Naive B cell (primary cell): ENCODE results near the gene GLRX5. TPM values are rescaled to one million over a fixed set of nuclear protein-coding genes. Genes with fewer than 3 reads are reported as not detected.
"Not testable (repeated sequence)": the region's sequence is repeated elsewhere in the genome, so short reads cannot be mapped to it uniquely, and the experiment has no call there.

Experiments
- ATAC-seq, 2 donors: fragments of 150-1000 bp; cut with Tn5 transposase; 2 replicates each; pipeline ENCODE4 v1.10.0; 2021; ENCODE audit warnings: low read depth in 2 of 2, mild to moderate bottlenecking in 2 of 2, moderate library complexity in 2 of 2
- DNase-seq: peaks from one replicate; pipeline ENCODE4 v3.0.0; 2022
- H3K27ac Mint-ChIP-seq, 6 donors: one replicate each; pipeline ENCODE4 v1.8.0; 2020 to 2022; ENCODE audit warnings: mild to moderate bottlenecking in 6 of 6, mixed read lengths in 6 of 6, moderate library complexity in 5 of 6, inconsistent platforms in 2 of 6
- H3K27me3 Mint-ChIP-seq, 3 donors: one replicate each; pipeline ENCODE4 v1.8.0; 2021 to 2022; ENCODE audit warnings: mixed read lengths in 3 of 3, mild to moderate bottlenecking in 1 of 3
- H3K36me3 Mint-ChIP-seq, 2 donors: one replicate each; pipeline ENCODE4 v1.8.0; 2020 to 2022; ENCODE audit warnings: mixed read lengths in 2 of 2, inconsistent platforms in 1 of 2, mild to moderate bottlenecking in 1 of 2
- H3K4me1 Mint-ChIP-seq, 3 donors: one replicate each; pipeline ENCODE4 v1.8.0; 2020 to 2022; ENCODE audit warnings: mixed read lengths in 3 of 3, inconsistent platforms in 1 of 3, mild to moderate bottlenecking in 1 of 3, moderate library complexity in 1 of 3
- H3K4me3 Mint-ChIP-seq, 8 donors: one replicate each; pipeline ENCODE4 v1.8.0; 2020 to 2022; ENCODE audit warnings: mild to moderate bottlenecking in 8 of 8, mixed read lengths in 8 of 8, moderate library complexity in 8 of 8, inconsistent platforms in 2 of 8
- H3K9me3 Mint-ChIP-seq, 7 donors: one replicate each; pipeline ENCODE4 v1.8.0; 2020 to 2022; ENCODE audit warnings: mixed read lengths in 7 of 7, mild to moderate bottlenecking in 5 of 7, inconsistent platforms in 2 of 7, moderate library complexity in 1 of 7
- polyA plus RNA-seq, 6 donors: library from polyadenylated mRNA; unstranded; fragments of 300-500 nt; fragmentation: Illumina TruSeq; gene quantifications; one replicate each; pipeline ENCODE4 v1.2.3, GENCODE V29; 2021; ENCODE audit warnings: low read depth in 6 of 6

The GLRX5 gene
- polyA plus RNA-seq, 6 donors from 2014 or later, result 51.3 to 98.1 (median 62.4) TPM

DNA sequence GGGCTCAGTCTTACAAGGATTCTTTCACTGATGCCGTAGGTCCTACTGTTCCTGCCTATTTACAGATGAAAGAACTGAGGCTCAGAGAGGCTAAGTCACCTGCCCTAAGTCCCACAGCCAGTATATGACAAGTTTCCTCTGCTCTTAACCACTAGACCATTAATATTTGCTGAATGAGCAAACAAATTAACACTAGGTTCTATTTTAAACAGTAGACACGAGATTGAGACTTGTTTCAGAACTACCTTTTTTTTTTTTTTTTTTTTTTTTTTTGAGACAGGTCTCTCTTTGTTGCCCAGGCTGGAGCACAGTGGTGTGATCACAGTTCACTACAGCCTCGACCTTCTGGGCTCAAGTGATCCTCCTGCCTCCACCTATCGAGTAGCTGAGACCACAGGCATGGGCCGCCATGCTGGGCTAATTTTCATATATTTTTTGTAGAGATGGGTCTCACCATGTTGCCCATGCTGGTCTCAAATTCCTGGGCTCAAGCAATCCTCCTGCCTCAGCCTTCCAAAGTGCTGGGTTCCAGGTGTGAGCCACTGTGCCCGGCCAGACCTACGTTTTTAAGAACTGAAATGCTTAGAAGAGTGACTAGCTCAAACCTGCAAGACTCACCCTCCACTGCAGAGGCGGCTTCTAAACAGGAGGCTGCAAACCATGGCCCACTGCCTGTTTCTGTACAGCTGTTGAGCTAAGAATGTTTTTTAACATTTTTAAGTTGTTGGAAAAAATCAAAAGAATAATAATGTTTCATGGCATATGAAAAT is 31.3 kb upstream of the GLRX5 start:
- H3K4me3 Mint-ChIP-seq, result peak overlapping the region in 2 of 8 donors; percentile 36 to 51
- peaks cover 11 to 14% of the 10 kb centered on the region in 2 donors for H3K36me3 Mint-ChIP-seq
- H3K9me3 Mint-ChIP-seq, result no peaks in the 10 kb centered on the region
- no peak for DNase-seq
- H3K4me1 Mint-ChIP-seq, result peaks cover 55 to 85% (median 77%) of the 10 kb centered on the region in 3 donors
- H3K27me3 Mint-ChIP-seq, result no peaks in the 10 kb centered on the region
- ATAC-seq, result no peak
- H3K27ac Mint-ChIP-seq, result peak overlapping the region in 4 of 6 donors; percentile 64 to 83 (median 74)

DNA sequence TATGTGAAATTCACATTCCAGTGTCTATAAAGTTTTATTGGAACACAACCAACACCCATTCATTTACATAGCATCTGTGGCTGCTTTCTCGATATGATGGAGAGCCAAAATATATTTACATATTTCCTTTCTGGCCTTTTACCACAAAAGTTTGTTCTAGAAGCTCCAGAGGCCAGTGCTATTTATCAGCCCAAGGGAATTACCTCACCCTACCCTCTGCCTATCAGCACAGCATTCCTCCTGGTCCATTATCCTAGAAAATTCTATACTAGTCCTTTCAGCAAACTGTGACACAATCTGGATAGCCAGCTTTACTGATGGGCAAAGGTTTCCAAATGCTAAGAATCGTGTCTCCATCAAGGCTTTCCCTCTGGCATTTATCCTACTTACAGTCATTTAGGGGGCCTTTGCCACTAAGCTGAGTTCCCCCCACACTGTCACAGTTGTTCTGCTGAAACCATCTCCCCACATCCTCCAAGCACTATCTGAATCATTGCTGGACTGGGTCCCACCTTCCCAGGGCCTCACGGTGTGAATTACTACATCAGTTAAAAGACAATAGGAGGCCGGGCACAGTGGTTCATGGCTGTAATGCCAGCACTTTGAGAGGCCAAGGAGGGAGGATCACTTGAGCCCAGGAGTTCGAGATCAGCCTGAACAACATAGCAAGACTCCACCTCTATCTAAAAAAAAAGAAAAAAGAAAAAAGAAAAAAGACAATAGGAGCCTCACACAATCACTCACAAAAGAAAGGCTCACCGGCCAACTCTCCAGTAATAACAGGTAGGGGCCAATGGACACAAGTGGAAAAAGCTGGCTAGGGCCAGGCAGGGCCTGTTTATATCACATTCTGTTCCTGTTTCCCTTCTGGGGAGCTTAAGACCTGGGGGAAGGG is 30.5 kb upstream of the GLRX5 start:
- Mint-ChIP-seq H3K27ac (peak overlapping the region; percentile 17 to 78 (median 68)), H3K36me3 (peaks cover 11 to 14% of the 10 kb centered on the region in 2 donors), H3K9me3 (no peaks in the 10 kb centered on the region), H3K4me3 (peak overlapping the region in 6 of 8 donors; percentile 6 to 70 (median 50)), H3K27me3 (no peaks in the 10 kb centered on the region), H3K4me1 (peaks cover 56 to 85% (median 77%) of the 10 kb centered on the region in 3 donors)
- ATAC-seq (no peak), DNase-seq (no peak)

DNA sequence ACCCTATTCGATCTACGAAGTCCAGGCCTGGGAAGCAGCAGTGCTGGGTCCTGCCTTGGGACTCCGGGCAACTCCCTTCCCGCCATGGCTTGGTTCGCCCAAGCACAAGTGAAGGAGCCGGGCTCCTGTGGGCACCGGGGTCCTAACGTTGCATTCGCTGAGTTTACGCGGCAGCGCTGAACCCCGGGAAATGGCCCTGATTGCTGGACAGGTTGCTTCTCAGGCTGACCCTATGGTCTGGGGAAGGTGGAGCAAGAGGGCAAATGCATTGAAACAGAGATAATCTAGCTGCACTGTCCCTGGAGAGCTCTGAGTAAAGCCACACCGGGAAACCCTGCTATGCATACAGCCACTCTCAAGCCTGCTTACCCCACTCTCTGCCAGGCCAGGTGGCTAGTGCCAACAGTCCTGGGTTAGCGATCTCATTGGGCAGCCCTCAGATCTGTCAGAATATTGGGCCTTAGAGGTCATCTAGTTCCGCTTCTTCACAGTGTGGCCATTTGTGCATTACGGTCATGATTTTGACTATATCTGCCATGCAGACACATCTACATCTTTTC is 29.7 kb upstream of the GLRX5 start:
- DNase-seq, result no peak
- Mint-ChIP-seq H3K36me3 (peaks cover 15 to 18% of the 10 kb centered on the region in 2 donors), H3K9me3 (no peaks in the 10 kb centered on the region), H3K27ac (peak overlapping the region in 3 of 6 donors; percentile 46 to 80 (median 47)), H3K27me3 (no peaks in the 10 kb centered on the region), H3K4me1 (peaks cover 62 to 89% (median 80%) of the 10 kb centered on the region in 3 donors), H3K4me3 (no peak overlapping the region)
- no peak for ATAC-seq

DNA sequence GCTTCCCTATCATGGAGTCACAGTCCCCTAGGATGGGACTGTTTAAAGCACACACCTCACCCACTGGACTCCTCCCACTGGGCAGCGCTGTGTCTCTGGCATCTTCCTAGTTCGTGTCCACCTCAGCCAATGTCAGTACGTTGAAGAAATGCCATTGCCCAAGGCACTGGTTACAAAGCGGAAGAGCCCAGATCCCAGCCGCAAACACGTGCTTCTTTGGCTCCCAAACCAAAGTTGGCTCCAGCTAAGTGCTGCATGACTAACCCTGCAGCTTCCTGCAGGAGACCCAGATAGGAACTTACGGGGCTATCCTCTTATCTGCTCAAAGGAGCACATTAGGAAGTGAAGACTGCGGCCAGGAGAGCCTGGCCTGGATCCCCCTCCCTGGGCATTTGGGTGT is 27.7 kb upstream of the GLRX5 start:
- H3K36me3 Mint-ChIP-seq, result peaks cover 8 to 12% of the 10 kb centered on the region in 2 donors
- no peak for ATAC-seq
- no peaks in the 10 kb centered on the region for H3K27me3 Mint-ChIP-seq

DNA sequence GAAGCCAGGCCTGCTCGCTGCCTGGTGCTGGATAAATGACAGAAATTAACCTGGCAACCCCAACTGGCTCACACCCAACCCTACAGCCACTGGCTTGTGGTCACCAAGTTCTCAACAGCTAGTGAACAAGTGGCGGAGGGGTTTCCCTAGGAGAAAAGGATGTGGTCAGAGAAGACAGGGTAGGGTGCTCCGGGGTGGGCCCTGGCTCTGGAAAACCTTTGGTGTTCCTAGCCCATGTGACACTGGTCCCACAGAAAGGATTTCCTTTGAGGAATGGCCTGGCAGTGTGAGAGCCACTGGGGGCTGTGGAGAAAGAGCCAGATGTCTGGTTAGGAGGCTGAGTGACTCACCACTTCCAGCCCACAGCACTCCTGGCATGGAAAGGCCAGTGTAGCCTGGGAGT is 27.1 kb upstream of the GLRX5 start:
- Mint-ChIP-seq H3K27ac (peak overlapping the region in 3 of 6 donors; percentile 0 to 77 (median 74)), H3K4me1 (peaks cover 60 to 88% (median 79%) of the 10 kb centered on the region in 3 donors), H3K27me3 (no peaks in the 10 kb centered on the region), H3K36me3 (peaks cover 8 to 12% of the 10 kb centered on the region in 2 donors), H3K4me3 (peak overlapping the region in 4 of 8 donors; percentile 8 to 66 (median 50)), H3K9me3 (no peaks in the 10 kb centered on the region)
- no peak for DNase-seq
- peak; percentile 30 to 50 for ATAC-seq

More for the DNA sequence above, 27.7 kb upstream of the GLRX5 start:
- H3K27ac Mint-ChIP-seq, result peak overlapping the region in 3 of 6 donors; percentile 0 to 38 (median 24)
- no peak for DNase-seq
- H3K9me3 Mint-ChIP-seq, result no peaks in the 10 kb centered on the region
- H3K4me3 Mint-ChIP-seq, result peak overlapping the region in 4 of 8 donors; percentile 3 to 66 (median 35)
- H3K4me1 Mint-ChIP-seq, result peaks cover 65 to 92% (median 84%) of the 10 kb centered on the region in 3 donors

DNA sequence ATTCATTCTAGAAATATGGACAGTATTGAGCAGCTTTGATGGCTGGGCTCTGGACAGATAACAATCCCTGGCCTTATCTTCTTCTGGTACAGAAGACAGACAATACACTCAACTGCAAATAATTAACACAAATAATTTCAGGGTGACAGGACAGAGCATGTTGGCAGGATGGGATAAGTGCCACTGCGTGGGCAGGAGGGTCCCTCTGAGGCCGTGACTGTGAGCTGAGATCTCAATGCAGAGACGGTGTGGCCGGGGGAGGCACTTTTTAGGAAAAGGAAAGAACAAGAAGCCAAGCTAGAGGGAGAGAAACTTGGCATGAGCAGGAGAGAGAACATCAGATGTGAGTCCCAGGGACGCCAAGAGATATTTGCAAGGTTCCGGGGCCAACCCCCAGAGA is 26.5 kb upstream of the GLRX5 start:
- no peak for DNase-seq

DNA sequence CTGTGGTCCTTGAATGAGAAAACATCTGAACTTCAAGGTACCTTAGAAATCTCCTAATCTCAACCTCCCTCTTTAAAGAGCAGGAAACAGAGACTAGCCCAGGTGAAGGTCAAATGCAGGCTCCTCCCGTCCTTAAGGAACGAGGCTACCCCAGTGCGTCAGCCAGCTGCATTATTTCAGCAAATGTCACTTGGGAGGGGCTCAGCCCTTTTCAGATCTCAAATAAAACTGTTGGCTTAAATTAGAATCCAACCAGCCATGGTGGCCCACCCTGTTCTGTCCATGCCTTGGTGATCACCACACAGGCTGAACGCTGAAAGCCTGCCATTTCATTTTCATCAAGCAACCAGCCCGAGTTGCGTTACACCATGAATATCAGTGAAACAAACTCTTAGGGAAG is 25.4 kb upstream of the GLRX5 start:
- H3K27me3 Mint-ChIP-seq, result no peaks in the 10 kb centered on the region
- no peaks in the 10 kb centered on the region for H3K9me3 Mint-ChIP-seq
- peaks cover 62 to 88% (median 86%) of the 10 kb centered on the region in 3 donors for H3K4me1 Mint-ChIP-seq
- peak overlapping the region; percentile 15 to 96 (median 76) for H3K27ac Mint-ChIP-seq
- H3K4me3 Mint-ChIP-seq, result peak overlapping the region in 7 of 8 donors; percentile 43 to 81 (median 73)
- H3K36me3 Mint-ChIP-seq, result peaks cover 8% of the 10 kb centered on the region in 2 donors
- ATAC-seq (no peak), DNase-seq (no peak)

More for the DNA sequence above, 26.5 kb upstream of the GLRX5 start:
- H3K9me3 Mint-ChIP-seq, result no peaks in the 10 kb centered on the region
- peak overlapping the region in 3 of 8 donors; percentile 0 to 52 (median 49) for H3K4me3 Mint-ChIP-seq
- ATAC-seq, result no peak
- H3K4me1 Mint-ChIP-seq, result peaks cover 65 to 88% (median 81%) of the 10 kb centered on the region in 3 donors
- H3K36me3 Mint-ChIP-seq, result peaks cover 8 to 12% of the 10 kb centered on the region in 2 donors
- H3K27ac Mint-ChIP-seq, result peak overlapping the region in 3 of 6 donors; percentile 57 to 75 (median 59)
- no peaks in the 10 kb centered on the region for H3K27me3 Mint-ChIP-seq

DNA sequence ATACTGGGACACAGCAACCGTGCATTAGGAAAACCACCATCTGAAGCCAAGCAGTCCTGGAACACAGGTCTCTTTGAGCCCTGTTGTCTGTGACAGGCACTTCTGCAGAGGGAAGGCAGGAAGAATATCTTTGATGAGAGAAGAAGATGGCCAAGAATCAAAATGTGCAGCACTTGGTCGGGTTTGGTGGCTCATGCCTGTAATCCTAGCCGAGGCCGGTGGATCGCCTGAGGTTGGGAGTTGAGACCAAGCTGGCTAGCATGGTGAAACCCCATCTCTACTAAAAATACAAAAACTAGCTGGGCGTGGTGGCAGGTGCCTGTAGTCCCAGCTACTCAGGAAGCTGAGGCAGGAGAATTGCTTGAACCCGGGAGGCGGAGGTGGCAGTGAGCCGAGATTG is 24.5 kb upstream of the GLRX5 start:
- Mint-ChIP-seq H3K4me1 (peaks cover 62 to 88% (median 86%) of the 10 kb centered on the region in 3 donors), H3K27ac (peak overlapping the region in 5 of 6 donors; percentile 25 to 96 (median 79)), H3K4me3 (peak overlapping the region in 5 of 8 donors; percentile 43 to 73 (median 49))
- not testable (repeated sequence) for ATAC-seq, H3K27me3 Mint-ChIP-seq, H3K36me3 Mint-ChIP-seq, H3K9me3 Mint-ChIP-seq, DNase-seq

DNA sequence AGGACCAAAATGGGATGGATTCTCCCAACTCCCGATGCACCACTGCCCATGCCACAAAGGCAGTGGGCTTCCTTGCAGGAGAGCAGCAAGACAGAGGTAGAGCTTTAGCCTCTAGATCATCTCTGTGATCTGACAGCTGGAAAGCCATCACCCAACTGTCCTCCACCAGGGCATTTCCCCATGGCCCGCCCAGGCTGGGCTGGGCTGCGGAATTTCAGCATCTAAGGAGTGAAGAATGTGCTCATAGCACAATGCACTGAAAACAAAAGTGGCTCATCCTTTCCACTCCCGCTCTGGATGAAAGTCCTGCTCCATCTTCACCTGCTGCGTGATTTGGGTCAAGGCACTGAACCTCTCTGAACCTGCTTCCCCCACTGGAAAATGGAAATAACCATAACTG is 24.0 kb upstream of the GLRX5 start:
- DNase-seq (no peak), ATAC-seq (no peak)
- Mint-ChIP-seq H3K4me1 (peaks cover 62 to 87% (median 86%) of the 10 kb centered on the region in 3 donors), H3K27ac (no peak overlapping the region), H3K36me3 (peaks cover 6 to 8% of the 10 kb centered on the region in 2 donors), H3K27me3 (no peaks in the 10 kb centered on the region), H3K9me3 (no peaks in the 10 kb centered on the region), H3K4me3 (peak overlapping the region in 2 of 8 donors; percentile 2 to 67)

DNA sequence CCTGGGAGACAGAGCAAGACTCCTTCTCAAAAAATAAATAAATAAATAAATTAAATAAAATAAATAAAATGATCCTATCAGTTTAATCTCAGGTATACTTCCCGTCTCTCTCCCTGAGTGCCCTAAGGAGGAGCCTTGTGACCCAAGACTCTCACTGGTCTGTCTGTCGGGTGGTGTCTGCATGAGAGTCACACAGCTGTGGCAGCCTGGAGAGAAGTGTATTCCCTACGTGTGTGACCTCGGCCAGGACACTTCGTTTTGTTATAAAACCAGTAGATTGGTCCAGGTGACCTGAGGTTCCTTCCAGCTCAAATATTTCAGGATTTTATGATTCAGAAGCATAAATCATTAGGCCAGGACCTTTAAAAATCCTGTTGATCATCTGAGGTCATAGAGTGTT is 23.2 kb upstream of the GLRX5 start:
- no peaks in the 10 kb centered on the region for H3K9me3 Mint-ChIP-seq
- peaks cover 62 to 83% (median 82%) of the 10 kb centered on the region in 3 donors for H3K4me1 Mint-ChIP-seq
- H3K27me3 Mint-ChIP-seq, result no peaks in the 10 kb centered on the region
- DNase-seq, result no peak
- peaks cover 6 to 8% of the 10 kb centered on the region in 2 donors for H3K36me3 Mint-ChIP-seq
- H3K27ac Mint-ChIP-seq, result peak overlapping the region in 3 of 6 donors; percentile 10 to 60 (median 50)
- peak overlapping the region in 3 of 8 donors; percentile 10 to 26 (median 17) for H3K4me3 Mint-ChIP-seq
- ATAC-seq, result no peak

DNA sequence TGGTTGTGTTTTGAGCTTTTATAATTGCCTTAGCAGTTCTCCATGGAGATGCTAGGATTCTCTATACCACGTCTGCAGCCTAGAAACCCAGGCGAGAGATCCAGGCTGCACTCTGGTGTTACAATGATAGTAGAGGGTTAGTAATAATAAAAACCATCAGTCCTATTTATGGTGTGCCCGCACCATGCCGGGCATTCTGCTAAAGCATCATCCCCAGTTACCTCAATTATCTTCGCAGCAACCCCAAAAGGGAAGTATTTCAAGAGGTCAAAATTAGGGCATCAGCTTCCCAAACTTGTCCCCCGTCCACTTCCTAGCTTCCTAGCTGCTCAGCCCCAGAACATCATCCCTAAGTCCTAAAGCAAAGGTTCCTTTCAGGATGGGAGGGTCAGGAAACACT is 21.6 kb upstream of the GLRX5 start:
- Mint-ChIP-seq H3K4me1 (peaks cover 60 to 83% (median 81%) of the 10 kb centered on the region in 3 donors), H3K9me3 (no peaks in the 10 kb centered on the region), H3K27me3 (no peaks in the 10 kb centered on the region), H3K4me3 (peak overlapping the region in 4 of 8 donors; percentile 8 to 57 (median 40)), H3K36me3 (peaks cover 6 to 8% of the 10 kb centered on the region in 2 donors), H3K27ac (peak overlapping the region in 4 of 6 donors; percentile 13 to 93 (median 66))
- no peak for DNase-seq
- no peak for ATAC-seq

DNA sequence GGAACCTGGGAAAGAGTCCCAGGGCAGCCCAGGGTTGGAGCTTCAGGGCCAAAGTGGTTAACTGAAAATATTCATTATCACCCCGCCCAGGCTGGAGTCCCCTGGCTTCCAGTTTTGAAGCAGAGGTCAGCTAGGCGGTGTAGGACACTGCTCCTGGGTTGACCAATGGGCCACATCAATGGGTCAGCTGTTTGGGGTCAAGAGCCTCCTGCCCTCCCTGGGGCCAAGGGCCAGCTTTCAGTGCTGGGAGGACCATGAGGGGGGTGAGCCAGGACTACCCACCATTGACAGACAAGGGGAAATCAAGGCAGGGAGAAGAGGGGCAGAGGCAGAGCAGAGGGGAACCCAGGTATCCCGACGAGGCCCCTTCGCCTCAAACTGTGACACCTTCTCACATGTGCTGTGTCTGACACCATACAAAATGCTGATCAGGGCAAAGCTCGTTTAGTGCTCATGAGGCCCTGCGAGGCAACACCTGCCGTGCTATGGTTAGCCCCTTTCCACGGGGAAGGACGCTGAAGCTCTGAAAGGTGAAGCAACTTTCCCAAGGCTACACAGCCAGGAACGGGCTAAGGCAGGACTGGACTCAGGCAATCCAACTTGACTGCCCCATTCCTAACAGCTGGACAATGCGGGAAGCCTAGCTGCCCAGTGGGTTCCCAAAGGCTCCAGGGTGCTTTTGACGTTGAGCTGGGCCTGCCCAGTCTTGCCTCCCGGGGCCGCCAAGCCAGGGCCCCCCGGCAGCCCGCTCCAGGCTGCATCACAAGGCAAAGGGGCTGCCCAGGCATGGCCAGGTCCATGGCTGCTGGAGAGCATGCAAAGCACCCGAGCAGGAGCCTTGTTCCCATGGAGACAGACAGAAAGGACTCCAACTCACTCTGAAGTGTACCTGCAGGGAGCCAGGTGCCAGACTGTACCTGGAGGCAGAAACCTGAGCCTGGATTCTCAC is 20.4 kb upstream of the GLRX5 start:
- no peaks in the 10 kb centered on the region for H3K27me3 Mint-ChIP-seq
- H3K4me1 Mint-ChIP-seq, result peaks cover 62 to 83% (median 82%) of the 10 kb centered on the region in 3 donors

More for the DNA sequence above, 20.4 kb upstream of the GLRX5 start:
- H3K36me3 Mint-ChIP-seq, result peaks cover 6 to 8% of the 10 kb centered on the region in 2 donors
- ATAC-seq, result no peak
- H3K27ac Mint-ChIP-seq, result peak overlapping the region; percentile 78 to 99 (median 97)
- no peaks in the 10 kb centered on the region for H3K9me3 Mint-ChIP-seq
- peak overlapping the region; percentile 88 to 96 (median 94) for H3K4me3 Mint-ChIP-seq
- no peak for DNase-seq
